ENCODE data around the gene DCDC2.
A peak's percentile ranks its signal among the peaks of the same experiment; 100 is the strongest.

DCDC2 gene

DNA sequence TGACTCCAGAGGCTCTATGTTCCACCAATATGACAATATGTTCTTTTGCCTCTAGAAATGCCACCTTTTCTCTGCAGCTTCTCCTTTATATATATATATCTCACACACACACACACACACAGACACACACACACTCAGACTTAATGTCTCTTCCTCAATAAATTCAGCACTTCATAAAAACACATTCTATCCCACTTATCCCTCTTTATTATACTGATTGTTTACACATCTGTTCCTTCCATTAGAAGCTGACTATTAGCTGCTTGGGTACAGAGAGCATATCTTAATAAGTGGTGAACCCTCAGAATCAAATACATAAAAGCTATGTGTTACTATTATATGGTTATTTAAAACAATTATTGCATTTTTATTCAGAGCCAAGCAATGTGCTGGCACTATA, 208.6 kb downstream of the DCDC2 start:
- no peak overlapping the region for H2BK120ac ChIP-seq (ENCODE audit: insufficient read depth, low read length, poor library complexity)
- H3K4me1 ChIP-seq (ENCODE audit: control insufficient read depth in 1 of 2, insufficient read depth in 2 of 2, low read length in 2 of 2), result peaks cover 5 to 10% of the 10 kb centered on the region in 2 experiments
- H3K14ac ChIP-seq (ENCODE audit: low read length), result no peak overlapping the region
- no peak overlapping the region for H3K18ac ChIP-seq (ENCODE audit: low read length)
- no peak overlapping the region for H4K12ac ChIP-seq (ENCODE audit: low read depth, low read length)
- no peak overlapping the region for H2BK12ac ChIP-seq (ENCODE audit: low read length)
- H3K4me3 ChIP-seq (ENCODE audit: low read depth, low read length), result no peak overlapping the region
- H3K79me1 ChIP-seq (ENCODE audit: low read length), result no peaks in the 10 kb centered on the region
- H4K8ac ChIP-seq (ENCODE audit: low read depth, low read length), result no peak overlapping the region
- no peaks in the 10 kb centered on the region for H3K79me2 ChIP-seq (ENCODE audit: control insufficient read depth, insufficient read depth, low read length, poor library complexity)
- no peak overlapping the region for H3K27ac ChIP-seq (ENCODE audit: low read depth, low read length)
- no peak overlapping the region for H3K4me2 ChIP-seq (ENCODE audit: low read length)
- H4K91ac ChIP-seq (ENCODE audit: low read depth, low read length), result no peak overlapping the region
- no peak for DNase-seq
- peaks cover 2% of the 10 kb centered on the region for H3K9me3 ChIP-seq (ENCODE audit: insufficient read depth, low read depth, low read length)
- no peak overlapping the region for H2AK5ac ChIP-seq (ENCODE audit: low read length)
- H3K27me3 ChIP-seq (ENCODE audit: insufficient read depth, low read length), result no peaks in the 10 kb centered on the region
- no peak overlapping the region for H3K4ac ChIP-seq (ENCODE audit: low read depth, low read length)
- no peak overlapping the region for H2BK5ac ChIP-seq (ENCODE audit: low read depth, low read length, poor library complexity)
- H3K23ac ChIP-seq (ENCODE audit: low read length), result no peak overlapping the region
- no peak overlapping the region for H3K9ac ChIP-seq (ENCODE audit: low read length)
- H2AFZ ChIP-seq (ENCODE audit: insufficient read depth, low read length, poor library complexity), result no peak overlapping the region
- H3K36me3 ChIP-seq (ENCODE audit: control insufficient read depth in 1 of 2, insufficient read depth in 2 of 2, low read length in 2 of 2), result no peaks in the 10 kb centered on the region

DNA sequence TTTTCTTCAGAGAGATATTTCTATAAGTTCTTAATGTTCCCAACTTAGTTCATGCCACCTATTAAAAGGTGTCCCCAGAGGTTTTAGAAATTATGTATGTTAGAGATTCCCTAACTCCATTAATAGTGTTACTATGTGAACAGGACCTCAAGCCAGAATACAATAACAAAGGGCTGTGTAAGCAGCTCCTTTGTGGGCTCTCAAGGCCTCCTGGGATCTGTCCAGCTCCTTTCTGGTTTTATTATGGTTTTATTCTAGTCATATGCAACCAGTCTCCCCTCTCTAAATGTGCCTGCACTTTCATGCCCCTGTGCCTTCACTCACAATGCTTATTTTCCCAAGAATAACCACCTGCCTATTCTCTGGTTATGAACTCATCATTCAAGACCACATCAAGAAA, 209.2 kb downstream of the DCDC2 start:
- Histone ChIP-seq H3K4me3 (ENCODE audit: low read depth, low read length) (no peak overlapping the region), H2BK12ac (ENCODE audit: low read length) (no peak overlapping the region), H4K91ac (ENCODE audit: low read depth, low read length) (no peak overlapping the region), H2BK120ac (ENCODE audit: insufficient read depth, low read length, poor library complexity) (no peak overlapping the region), H3K14ac (ENCODE audit: low read length) (no peak overlapping the region), H3K27ac (ENCODE audit: low read depth, low read length) (no peak overlapping the region), H3K4me2 (ENCODE audit: low read length) (no peak overlapping the region), H2AFZ (ENCODE audit: insufficient read depth, low read length, poor library complexity) (no peak overlapping the region), H3K79me1 (ENCODE audit: low read length) (no peaks in the 10 kb centered on the region), H3K27me3 (ENCODE audit: insufficient read depth, low read length) (no peaks in the 10 kb centered on the region), H2AK5ac (ENCODE audit: low read length) (no peak overlapping the region), H3K9ac (ENCODE audit: low read length) (no peak overlapping the region), H3K36me3 (ENCODE audit: control insufficient read depth in 1 of 2, insufficient read depth in 2 of 2, low read length in 2 of 2) (no peaks in the 10 kb centered on the region), H3K9me3 (ENCODE audit: insufficient read depth, low read depth, low read length) (peaks cover 2% of the 10 kb centered on the region), H3K4me1 (ENCODE audit: control insufficient read depth in 1 of 2, insufficient read depth in 2 of 2, low read length in 2 of 2) (peaks cover 5 to 10% of the 10 kb centered on the region in 2 experiments), H4K8ac (ENCODE audit: low read depth, low read length) (no peak overlapping the region), H2BK5ac (ENCODE audit: low read depth, low read length, poor library complexity) (no peak overlapping the region), H3K18ac (ENCODE audit: low read length) (no peak overlapping the region), H3K4ac (ENCODE audit: low read depth, low read length) (no peak overlapping the region), H3K79me2 (ENCODE audit: control insufficient read depth, insufficient read depth, low read length, poor library complexity) (no peaks in the 10 kb centered on the region), H3K23ac (ENCODE audit: low read length) (no peak overlapping the region), H4K12ac (ENCODE audit: low read depth, low read length) (no peak overlapping the region)
- no peak for DNase-seq

DNA sequence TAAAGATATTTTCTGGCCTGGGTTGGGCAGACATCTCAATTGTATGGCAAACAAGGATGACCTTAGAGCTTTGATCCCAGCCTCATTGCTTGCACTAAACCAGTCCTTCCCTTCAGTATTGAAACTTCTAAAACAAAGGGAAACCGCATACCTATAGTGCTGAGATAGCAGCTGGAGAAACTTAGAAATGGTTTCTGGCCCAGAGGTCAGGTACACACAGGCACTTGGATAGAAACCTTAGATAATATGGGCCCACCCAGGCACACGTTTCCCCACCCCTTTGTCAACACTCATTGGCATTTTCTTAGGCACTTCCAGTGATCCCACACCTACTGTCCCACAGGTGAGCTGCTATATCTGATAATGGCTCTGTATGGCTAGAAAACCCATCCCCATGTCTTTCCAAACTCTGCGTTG, 209.7 kb downstream of the DCDC2 start:
- no peak overlapping the region for H3K4me2 ChIP-seq (ENCODE audit: low read length)
- no peak overlapping the region for H4K91ac ChIP-seq (ENCODE audit: low read depth, low read length)
- no peak overlapping the region for H4K8ac ChIP-seq (ENCODE audit: low read depth, low read length)
- no peak overlapping the region for H2BK5ac ChIP-seq (ENCODE audit: low read depth, low read length, poor library complexity)
- H4K12ac ChIP-seq (ENCODE audit: low read depth, low read length), result no peak overlapping the region
- H2BK12ac ChIP-seq (ENCODE audit: low read length), result no peak overlapping the region
- no CpG with 5 or more reads among the region's 3 CpGs for WGBS (ENCODE audit: extremely low coverage, insufficient coverage, insufficient read length)
- no peak overlapping the region for H2AFZ ChIP-seq (ENCODE audit: insufficient read depth, low read length, poor library complexity)
- peak overlapping the region; percentile 70 for H3K27ac ChIP-seq (ENCODE audit: low read depth, low read length)
- H3K4me3 ChIP-seq (ENCODE audit: low read depth, low read length), result no peak overlapping the region
- H3K4me1 ChIP-seq (ENCODE audit: control insufficient read depth in 1 of 2, insufficient read depth in 2 of 2, low read length in 2 of 2), result peaks cover 5 to 10% of the 10 kb centered on the region in 2 experiments
- H3K18ac ChIP-seq (ENCODE audit: low read length), result no peak overlapping the region
- H3K9me3 ChIP-seq (ENCODE audit: insufficient read depth, low read depth, low read length), result peaks cover 2% of the 10 kb centered on the region
- no peak overlapping the region for H2BK120ac ChIP-seq (ENCODE audit: insufficient read depth, low read length, poor library complexity)
- H3K79me1 ChIP-seq (ENCODE audit: low read length), result no peaks in the 10 kb centered on the region
- no peak overlapping the region for H3K4ac ChIP-seq (ENCODE audit: low read depth, low read length)
- DNase-seq, result no peak
- no peaks in the 10 kb centered on the region for H3K79me2 ChIP-seq (ENCODE audit: control insufficient read depth, insufficient read depth, low read length, poor library complexity)
- no peak overlapping the region for H2AK5ac ChIP-seq (ENCODE audit: low read length)
- H3K14ac ChIP-seq (ENCODE audit: low read length), result no peak overlapping the region
- no peak overlapping the region for H3K9ac ChIP-seq (ENCODE audit: low read length)
- no peak overlapping the region for H3K23ac ChIP-seq (ENCODE audit: low read length)
- no peaks in the 10 kb centered on the region for H3K27me3 ChIP-seq (ENCODE audit: insufficient read depth, low read length)
- H3K36me3 ChIP-seq (ENCODE audit: control insufficient read depth in 1 of 2, insufficient read depth in 2 of 2, low read length in 2 of 2), result no peaks in the 10 kb centered on the region

DNA sequence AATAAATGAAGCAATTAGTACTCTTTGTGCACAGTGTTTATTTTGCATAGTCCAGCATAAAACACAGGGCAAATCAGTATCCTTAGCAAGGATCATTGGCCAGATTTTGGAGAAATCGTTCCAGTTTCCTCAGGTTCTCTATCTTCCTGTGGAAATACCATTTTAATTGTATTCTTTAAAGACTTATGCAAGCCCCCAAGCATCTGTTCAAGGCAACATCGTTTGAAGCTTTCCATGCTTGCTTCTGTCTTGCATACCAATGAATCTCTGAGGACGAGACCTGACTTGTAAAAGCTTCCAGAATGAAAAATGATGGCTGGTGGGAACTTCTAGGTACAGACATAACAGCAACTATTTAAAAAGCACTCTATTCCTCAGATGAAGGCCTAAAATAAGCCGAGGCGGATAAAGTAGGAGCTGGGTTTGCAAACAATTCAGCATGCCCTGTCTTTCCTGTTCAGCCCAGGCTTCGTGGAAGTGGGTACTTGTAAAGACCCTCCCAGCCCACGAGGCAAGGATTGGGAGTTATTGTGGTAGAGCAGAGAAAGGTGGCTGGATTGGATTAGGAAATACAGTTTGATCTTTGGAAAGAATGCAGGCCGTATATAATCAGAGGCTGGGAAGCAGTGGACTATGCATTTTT, 210.2 kb downstream of the DCDC2 start:
- Histone ChIP-seq H4K12ac (ENCODE audit: low read depth, low read length) (no peak overlapping the region), H3K14ac (ENCODE audit: low read length) (no peak overlapping the region), H3K79me1 (ENCODE audit: low read length) (no peaks in the 10 kb centered on the region), H3K4me1 (ENCODE audit: control insufficient read depth in 1 of 2, insufficient read depth in 2 of 2, low read length in 2 of 2) (peaks cover 5 to 10% of the 10 kb centered on the region in 2 experiments), H3K27ac (ENCODE audit: low read depth, low read length) (peak overlapping the region; percentile 70), H2AFZ (ENCODE audit: insufficient read depth, low read length, poor library complexity) (no peak overlapping the region), H2BK120ac (ENCODE audit: insufficient read depth, low read length, poor library complexity) (no peak overlapping the region), H3K4me3 (ENCODE audit: low read depth, low read length) (no peak overlapping the region), H3K4ac (ENCODE audit: low read depth, low read length) (no peak overlapping the region), H3K79me2 (ENCODE audit: control insufficient read depth, insufficient read depth, low read length, poor library complexity) (no peaks in the 10 kb centered on the region), H3K23ac (ENCODE audit: low read length) (no peak overlapping the region), H3K9ac (ENCODE audit: low read length) (no peak overlapping the region), H2AK5ac (ENCODE audit: low read length) (no peak overlapping the region), H3K9me3 (ENCODE audit: insufficient read depth, low read depth, low read length) (peaks cover 2% of the 10 kb centered on the region), H3K18ac (ENCODE audit: low read length) (no peak overlapping the region), H4K91ac (ENCODE audit: low read depth, low read length) (no peak overlapping the region), H3K27me3 (ENCODE audit: insufficient read depth, low read length) (no peaks in the 10 kb centered on the region), H3K36me3 (ENCODE audit: control insufficient read depth in 1 of 2, insufficient read depth in 2 of 2, low read length in 2 of 2) (no peaks in the 10 kb centered on the region), H3K4me2 (ENCODE audit: low read length) (no peak overlapping the region), H2BK5ac (ENCODE audit: low read depth, low read length, poor library complexity) (no peak overlapping the region), H2BK12ac (ENCODE audit: low read length) (no peak overlapping the region), H4K8ac (ENCODE audit: low read depth, low read length) (no peak overlapping the region)
- no CpG with 5 or more reads among the region's 8 CpGs for WGBS (ENCODE audit: extremely low coverage, insufficient coverage, insufficient read length)
- DNase-seq, result no peak
